Measurements from ENCODE around the gene ARHGAP45.

GRCh38 chr19:1134431-1134830, 67.5 kb downstream of the ARHGAP45 start:
- TF ChIP-seq CTCF (IDR thresholded peaks at IDR 0.05) (no peak), POLR2A (IDR thresholded peaks at IDR 0.05) (no peak), EP300 (IDR thresholded peaks at IDR 0.05) (no peak)

Measured in tibial nerve (tissue), 4 donors.